ENCODE data around the gene LTBP2. TPM values are rescaled to one million over a fixed set of nuclear protein-coding genes. Genes with fewer than 3 reads are reported as not detected.
A peak's percentile ranks its signal among the peaks of the same experiment; 100 is the strongest.

Gene LTBP2
- total and polyA plus RNA-seq, 2 experiments from 2014 or later, result 7.6 to 8.6 TPM

GRCh38 chr14:74627076-74627475, 15.0 kb upstream of the LTBP2 start:
- H3K36me3 ChIP-seq (replicated peaks; ENCODE audit: insufficient read depth, low read depth), result no peaks in the 10 kb centered on the region
- no peaks in the 10 kb centered on the region for H3K9me3 ChIP-seq (ENCODE audit: low read depth)
- DNase-seq (ENCODE audit: low spot score), result no peak
- no peaks in the 10 kb centered on the region for H3K79me2 ChIP-seq
- no peaks in the 10 kb centered on the region for H3K27me3 ChIP-seq
- no peak for TF ChIP-seq EZH2 (IDR thresholded peaks at IDR 0.05; ENCODE audit: borderline replicate concordance)
- no peak for TF ChIP-seq CTCF (IDR thresholded peaks at IDR 0.05; ENCODE audit: poor library complexity)
- TF ChIP-seq EZH2phosphoT487 (IDR thresholded peaks at IDR 0.05; ENCODE audit: low read depth, severe bottlenecking, unreplicated experiment), result no peak
- H3K27ac ChIP-seq, result no peak overlapping the region
- no peak overlapping the region for H3K4me2 ChIP-seq
- H3K4me3 ChIP-seq, result no peak overlapping the region
- H2AFZ ChIP-seq, result no peak overlapping the region
- H4K20me1 ChIP-seq (ENCODE audit: insufficient read depth, poor library complexity, severe bottlenecking), result no peaks in the 10 kb centered on the region
- H3K4me1 ChIP-seq (ENCODE audit: insufficient read depth), result peaks cover 3% of the 10 kb centered on the region
- H3K9me2 ChIP-seq (replicated peaks; ENCODE audit: insufficient read depth), result no peaks in the 10 kb centered on the region
- WGBS (ENCODE audit: low lambda C conversion rate, missing lambda C conversion rate), result 95% methylated on average over 8 of the region's 8 CpGs

GRCh38 chr14:74622257-74622656, 10.2 kb upstream of the LTBP2 start:
- H3K9me2 ChIP-seq (replicated peaks; ENCODE audit: insufficient read depth), result no peaks in the 10 kb centered on the region
- TF ChIP-seq EZH2 (IDR thresholded peaks at IDR 0.05; ENCODE audit: borderline replicate concordance), result no peak
- no peak for TF ChIP-seq EZH2phosphoT487 (IDR thresholded peaks at IDR 0.05; ENCODE audit: low read depth, severe bottlenecking, unreplicated experiment)
- no peak overlapping the region for H3K27ac ChIP-seq
- no peak for DNase-seq (ENCODE audit: low spot score)
- peaks cover 25% of the 10 kb centered on the region for H3K4me1 ChIP-seq (ENCODE audit: insufficient read depth)
- WGBS (ENCODE audit: low lambda C conversion rate, missing lambda C conversion rate), result 86% methylated on average over 5 of the region's 5 CpGs
- no peaks in the 10 kb centered on the region for H3K36me3 ChIP-seq (replicated peaks; ENCODE audit: insufficient read depth, low read depth)
- H3K9me3 ChIP-seq (ENCODE audit: low read depth), result no peaks in the 10 kb centered on the region
- H4K20me1 ChIP-seq (ENCODE audit: insufficient read depth, poor library complexity, severe bottlenecking), result no peaks in the 10 kb centered on the region
- no peak overlapping the region for H3K4me3 ChIP-seq
- H3K4me2 ChIP-seq, result no peak overlapping the region
- H3K79me2 ChIP-seq, result no peaks in the 10 kb centered on the region
- no peak overlapping the region for H2AFZ ChIP-seq
- no peaks in the 10 kb centered on the region for H3K27me3 ChIP-seq

GRCh38 chr14:74621556-74621955, 9.5 kb upstream of the LTBP2 start:
- H3K9me3 ChIP-seq (ENCODE audit: low read depth), result no peaks in the 10 kb centered on the region
- H3K4me3 ChIP-seq, result no peak overlapping the region
- H4K20me1 ChIP-seq (ENCODE audit: insufficient read depth, poor library complexity, severe bottlenecking), result no peaks in the 10 kb centered on the region
- H3K4me1 ChIP-seq (ENCODE audit: insufficient read depth), result peaks cover 25% of the 10 kb centered on the region
- H3K9me2 ChIP-seq (replicated peaks; ENCODE audit: insufficient read depth), result no peaks in the 10 kb centered on the region
- DNase-seq (ENCODE audit: low spot score), result no peak
- H3K27ac ChIP-seq, result no peak overlapping the region
- no peaks in the 10 kb centered on the region for H3K79me2 ChIP-seq
- H3K36me3 ChIP-seq (replicated peaks; ENCODE audit: insufficient read depth, low read depth), result no peaks in the 10 kb centered on the region
- no peak for TF ChIP-seq EZH2phosphoT487 (IDR thresholded peaks at IDR 0.05; ENCODE audit: low read depth, severe bottlenecking, unreplicated experiment)
- TF ChIP-seq CTCF (IDR thresholded peaks at IDR 0.05; ENCODE audit: poor library complexity), result no peak
- no peak for TF ChIP-seq EZH2 (IDR thresholded peaks at IDR 0.05; ENCODE audit: borderline replicate concordance)
- no peak overlapping the region for H2AFZ ChIP-seq
- 58% methylated on average over 6 of the region's 6 CpGs for WGBS (ENCODE audit: low lambda C conversion rate, missing lambda C conversion rate)
- no peaks in the 10 kb centered on the region for H3K27me3 ChIP-seq
- H3K4me2 ChIP-seq, result no peak overlapping the region

GRCh38 chr14:74620923-74621322, 8.9 kb upstream of the LTBP2 start:
- Histone ChIP-seq H2AFZ (no peak overlapping the region), H3K4me1 (ENCODE audit: insufficient read depth) (peaks cover 25% of the 10 kb centered on the region), H3K27me3 (no peaks in the 10 kb centered on the region), H3K36me3 (replicated peaks; ENCODE audit: insufficient read depth, low read depth) (no peaks in the 10 kb centered on the region), H3K9me2 (replicated peaks; ENCODE audit: insufficient read depth) (no peaks in the 10 kb centered on the region), H4K20me1 (ENCODE audit: insufficient read depth, poor library complexity, severe bottlenecking) (no peaks in the 10 kb centered on the region), H3K4me3 (no peak overlapping the region), H3K4me2 (no peak overlapping the region), H3K9me3 (ENCODE audit: low read depth) (no peaks in the 10 kb centered on the region), H3K79me2 (no peaks in the 10 kb centered on the region), H3K27ac (peak overlapping the region; percentile 31)
- 88% methylated on average over 3 of the region's 3 CpGs for WGBS (ENCODE audit: low lambda C conversion rate, missing lambda C conversion rate)
- DNase-seq (ENCODE audit: low spot score), result no peak
- no peak for TF ChIP-seq EZH2phosphoT487 (IDR thresholded peaks at IDR 0.05; ENCODE audit: low read depth, severe bottlenecking, unreplicated experiment)
- no peak for TF ChIP-seq EZH2 (IDR thresholded peaks at IDR 0.05; ENCODE audit: borderline replicate concordance)
- no peak for TF ChIP-seq CTCF (IDR thresholded peaks at IDR 0.05; ENCODE audit: poor library complexity)

Measured in hepatocyte (in vitro differentiated cells).